SKM-1 treated with dmso at 0.1 percent for 144 hours (cell line): ENCODE measurements around the gene C2orf15.
A peak's percentile ranks its signal among the peaks of the same experiment; 100 is the strongest.
"Not testable (repeated sequence)": the region's sequence is repeated elsewhere in the genome, so short reads cannot be mapped to it uniquely, and the experiment has no call there.

Source experiments
- DNase-seq: peaks from one replicate; lab custom pipeline; 2025; ENCODE audit not compliant: unreplicated experiment; lab: John Stamatoyannopoulos, UW

The C2orf15 gene

GRCh38 chr2:99141110-99142108 lies at the start of gene C2orf15:
Gene C2orf15 (plus strand): TSS chr2:99141707. CDS start chr2:99150559, 8,852 bp downstream.
- DNase-seq: peak; percentile 93

- DNase-seq: no peak
These were observed 44.8 kb upstream of the C2orf15 start for GRCh38 chr2:99096728-99097127.

DNA sequence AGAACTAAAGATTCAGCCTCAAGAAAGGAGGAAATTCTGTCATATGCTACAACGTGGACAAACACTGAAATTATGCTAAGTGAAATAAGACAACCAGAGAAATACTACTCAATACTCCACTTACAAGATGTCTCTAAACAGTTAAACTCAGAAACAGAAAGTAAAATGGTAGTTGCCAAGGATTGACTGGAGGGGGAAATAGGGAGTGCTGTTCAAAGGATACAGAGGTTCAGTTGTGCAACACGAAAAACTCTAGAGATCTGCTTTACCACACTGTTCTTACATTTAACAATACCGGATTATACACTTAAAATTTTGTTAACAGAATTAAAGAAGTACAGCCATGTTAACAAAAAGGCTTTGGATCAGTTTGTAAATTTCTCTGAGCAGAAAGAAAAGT lies 39.8 kb upstream of the C2orf15 start:
- peak; percentile 32 for DNase-seq

- no peak for DNase-seq
These were observed 37.5 kb upstream of the C2orf15 start for GRCh38 chr2:99104006-99104405.

DNA sequence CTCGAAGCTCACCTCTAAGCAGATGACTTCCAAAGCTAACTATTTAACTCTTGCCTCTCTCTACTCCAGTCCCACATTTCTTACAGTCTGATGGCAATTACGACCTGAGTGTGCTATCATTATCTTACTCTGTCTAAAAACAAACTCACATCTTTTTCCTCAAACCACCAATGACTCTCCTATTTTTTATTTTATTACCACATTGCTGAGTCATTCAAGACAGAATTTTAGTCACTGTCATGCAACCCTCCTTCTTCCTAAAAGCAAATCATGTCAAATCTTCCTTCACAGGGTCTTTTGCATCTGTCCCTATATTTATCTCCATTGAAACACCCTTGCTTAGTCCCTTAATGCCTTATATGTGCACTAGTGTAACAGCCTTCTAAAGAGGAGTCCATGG lies 34.6 kb upstream of the C2orf15 start:
- no peak for DNase-seq

- DNase-seq: no peak
These were observed 30.3 kb upstream of the C2orf15 start for GRCh38 chr2:99111236-99111635.

DNA sequence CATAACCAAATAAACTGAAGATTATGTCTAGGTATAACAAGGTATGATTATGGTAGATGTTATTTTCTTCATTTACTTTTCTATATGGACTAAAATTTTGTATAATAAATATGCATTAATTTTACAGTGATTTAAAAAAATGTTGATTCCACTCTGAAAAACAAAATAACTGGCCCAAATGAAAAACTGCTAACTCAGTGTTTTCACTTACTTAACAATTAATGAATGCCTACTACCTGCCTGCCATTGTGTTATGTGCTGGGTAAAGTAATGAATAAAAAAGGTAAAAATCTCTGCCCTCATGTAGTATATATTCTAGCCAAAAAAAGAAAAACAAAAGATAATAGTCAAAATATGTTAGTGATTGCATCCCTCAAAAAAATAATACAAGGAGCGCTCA lies 29.6 kb upstream of the C2orf15 start:
- DNase-seq: no peak

DNA sequence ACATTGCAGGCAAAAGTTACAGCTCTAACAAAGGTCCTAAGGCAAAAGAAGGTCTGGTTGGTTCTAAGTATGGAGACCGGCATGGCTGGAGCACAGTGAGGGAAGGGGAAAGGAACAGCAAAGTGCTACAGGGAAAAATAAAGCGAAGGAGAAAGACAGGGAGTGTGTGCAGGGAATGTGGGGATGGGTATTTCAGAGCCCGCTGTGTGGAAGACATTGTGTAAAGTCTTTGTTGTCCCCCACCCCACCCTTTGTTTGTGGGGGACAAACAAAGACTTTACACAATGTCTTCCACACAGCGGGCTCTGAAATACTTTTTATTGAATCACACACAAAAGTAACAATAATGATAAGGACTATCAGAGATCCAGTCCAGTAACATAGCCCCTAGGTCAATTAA lies 28.9 kb upstream of the C2orf15 start:
- DNase-seq: no peak

DNA sequence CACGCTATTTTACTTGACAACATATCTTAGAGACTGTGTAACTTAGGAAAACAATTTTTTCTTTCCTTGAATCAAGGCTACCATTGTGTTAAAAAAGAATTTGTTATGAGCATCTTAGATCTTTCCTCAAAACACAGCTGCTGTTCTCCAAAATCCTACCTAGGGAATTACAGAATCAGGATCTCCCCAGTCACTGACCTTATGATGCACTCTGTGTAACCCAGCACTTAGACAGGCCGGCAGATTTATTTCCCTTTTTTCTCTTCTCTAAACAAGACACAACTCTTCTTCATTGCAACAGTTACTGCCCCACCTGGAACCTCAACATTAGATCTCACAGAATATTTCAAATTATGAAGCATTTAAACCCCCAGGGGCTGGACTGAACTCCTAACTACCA lies 13.5 kb upstream of the C2orf15 start:
- peak; percentile 19 for DNase-seq

DNA sequence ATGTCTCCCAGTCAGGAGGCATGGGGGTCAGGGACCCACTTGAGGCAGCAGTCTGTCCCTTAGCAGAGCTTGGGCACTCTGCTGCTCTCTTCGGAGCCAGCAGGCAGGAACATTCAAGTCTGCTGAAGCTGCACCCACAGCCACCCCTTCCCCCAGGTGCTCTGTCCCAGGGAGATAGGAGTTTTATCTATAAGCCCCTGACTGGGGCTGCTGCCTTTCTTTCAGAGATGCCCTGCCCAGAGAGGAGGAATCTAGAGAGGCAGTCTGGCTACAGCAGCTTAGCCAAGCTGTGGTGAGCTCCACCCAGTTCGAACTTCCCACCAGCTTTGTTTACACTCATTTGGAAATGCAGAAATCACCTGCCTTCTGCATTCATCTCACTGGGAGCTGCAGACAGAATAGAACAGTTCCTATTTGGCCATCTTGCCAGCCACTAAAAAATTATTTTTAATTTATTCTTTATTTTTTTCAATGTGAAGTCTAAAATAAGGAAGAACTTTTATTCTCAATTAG lies 6.4 kb upstream of the C2orf15 start:
- not testable (repeated sequence) for DNase-seq

DNA sequence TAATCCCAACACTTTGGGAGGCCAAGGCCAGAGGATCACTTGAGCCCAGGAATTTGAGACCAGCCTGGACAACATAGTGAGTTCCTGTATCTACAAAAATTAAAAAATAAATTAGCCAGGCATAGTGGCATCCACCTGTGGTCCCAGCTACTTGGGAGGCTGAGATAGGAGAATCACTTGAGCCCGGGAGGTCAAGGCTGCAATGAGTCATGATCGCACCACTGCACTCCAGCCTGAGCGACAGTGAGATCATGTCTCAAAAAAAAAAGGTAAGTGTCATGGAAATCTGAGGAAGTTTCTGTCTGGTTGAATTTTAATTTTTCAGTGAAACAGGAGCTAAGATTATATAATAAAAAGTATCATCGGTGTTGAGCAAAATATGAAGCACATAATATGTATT lies 2.5 kb upstream of the C2orf15 start:
- DNase-seq: no peak

DNA sequence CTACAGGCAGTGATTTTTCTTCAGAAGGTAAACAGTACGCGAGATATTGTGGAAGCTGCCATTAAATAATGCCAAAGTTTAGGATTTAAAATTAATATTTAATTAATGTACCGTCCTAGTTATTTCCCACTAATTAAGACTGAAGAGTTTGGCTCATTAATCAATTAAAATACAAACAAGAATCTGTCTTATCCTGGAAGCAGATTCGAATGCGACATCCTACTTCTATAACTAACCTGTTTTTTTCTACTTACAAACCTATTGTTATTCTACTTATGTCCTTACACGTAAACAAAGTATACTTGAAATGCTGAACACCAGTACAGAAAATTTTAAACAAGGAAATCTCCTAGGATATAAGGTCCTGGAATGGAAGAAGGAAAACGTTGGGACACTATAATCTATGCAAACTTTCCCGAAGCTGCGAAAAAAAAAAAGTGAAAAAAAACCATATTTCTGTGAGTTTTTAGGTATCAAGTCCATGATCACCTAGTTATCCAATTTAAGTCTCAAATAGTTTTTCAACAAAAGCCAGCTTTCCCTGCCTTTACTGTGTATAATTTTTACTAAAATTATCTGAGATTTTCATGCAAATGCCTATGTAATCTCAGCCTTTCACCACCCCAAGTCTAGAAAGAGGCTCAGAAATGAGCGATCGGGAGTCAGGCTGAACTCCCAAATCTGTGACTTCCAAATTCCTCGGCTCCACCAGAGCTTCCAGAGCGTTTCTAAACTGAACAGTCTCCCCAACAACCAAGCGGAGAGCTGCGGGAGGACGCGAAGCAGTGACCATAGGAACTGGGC lies 1.2 kb upstream of the C2orf15 start:
- no peak for DNase-seq

- peak; percentile 68 for DNase-seq
These were observed 722 bp upstream of the C2orf15 start for GRCh38 chr2:99140860-99141109.

DNA sequence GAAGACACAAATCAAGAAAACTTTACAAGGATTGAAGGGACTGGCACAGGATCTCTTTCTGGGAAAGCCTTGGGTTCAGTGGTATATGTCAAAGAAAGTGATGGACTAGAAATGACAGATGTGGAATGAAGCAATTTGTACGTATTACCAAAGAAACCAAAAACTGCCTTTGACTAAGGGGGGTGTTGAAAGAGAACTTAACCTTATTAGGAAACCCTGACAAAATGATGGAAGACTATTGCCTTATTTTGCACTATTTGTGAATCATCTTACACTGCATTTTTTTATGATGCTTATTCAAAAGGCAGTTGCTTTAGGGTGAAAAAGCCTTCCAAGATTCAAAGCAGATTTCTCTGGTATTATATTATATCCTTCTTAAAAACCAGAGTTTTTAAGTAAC lies 9.2 kb downstream of the C2orf15 start:
- DNase-seq: peak; percentile 27

GRCh38 chr2:99152199-99152895 lies 10.8 kb downstream of the C2orf15 start:
- no peak for DNase-seq

DNA sequence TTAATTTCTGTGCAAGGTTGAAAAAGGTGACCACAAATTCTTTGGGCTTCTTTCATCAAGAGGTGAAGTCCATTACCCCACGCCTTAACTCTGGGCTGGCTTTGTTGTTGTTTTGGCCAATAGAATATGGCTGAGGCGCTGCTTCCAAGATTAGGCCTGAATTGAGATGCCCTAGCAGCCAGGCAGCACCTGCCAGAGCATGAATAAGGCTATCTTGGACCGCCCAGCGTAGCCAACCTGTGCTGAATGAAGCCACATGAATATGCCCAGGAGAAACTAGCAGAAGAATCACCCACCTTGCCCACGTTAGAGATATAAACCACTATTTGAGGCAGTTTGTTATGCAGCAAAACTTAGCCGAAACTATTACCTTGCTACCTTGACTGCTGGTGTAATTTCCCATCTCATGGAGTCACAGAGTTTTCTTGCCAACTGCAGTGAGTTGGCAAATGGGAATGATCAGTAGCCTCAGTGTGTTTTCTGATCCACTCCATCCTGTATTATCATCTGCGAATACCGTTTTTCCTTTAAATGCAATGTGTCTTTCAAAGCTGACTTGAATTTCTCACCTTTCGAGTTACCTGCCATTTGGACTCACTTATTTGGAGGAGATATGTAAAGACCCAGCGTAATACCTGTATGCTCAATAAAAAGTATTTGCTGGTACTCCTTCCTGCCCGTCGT lies 12.6 kb downstream of the C2orf15 start:
- DNase-seq: no peak

- peak; percentile 65 for DNase-seq
These were observed 13.4 kb downstream of the C2orf15 start, which contains the start of the genes LIPT1 and TSGA10 for GRCh38 chr2:99154643-99155536. Gene LIPT1 (plus strand): TSS chr2:99154967. CDS start chr2:99161958, 6,991 bp downstream. Gene TSGA10 (minus strand): TSS chr2:99154942. CDS start chr2:99109439, 45,503 bp downstream.

GRCh38 chr2:99156891-99157290 lies 15.4 kb downstream of the C2orf15 start:
- no peak for DNase-seq

DNA sequence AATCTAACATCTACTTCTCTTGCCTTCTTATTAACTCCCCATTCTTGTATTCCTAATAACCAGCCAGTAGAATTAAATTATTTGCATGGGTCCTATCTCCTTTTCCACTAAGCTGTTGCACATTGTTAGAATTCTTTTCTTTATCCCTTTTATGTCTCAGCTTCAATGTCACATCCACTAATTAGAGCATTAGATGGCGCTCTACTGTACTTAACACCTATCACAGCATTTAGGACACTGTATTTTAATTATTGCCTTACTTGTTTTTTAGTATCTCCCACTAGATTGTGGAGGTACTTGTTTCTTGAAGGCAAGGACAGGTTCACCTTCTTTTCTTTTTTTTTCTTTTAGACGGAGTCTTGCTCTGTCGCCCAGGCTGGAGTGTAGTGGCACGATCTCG lies 17.1 kb downstream of the C2orf15 start:
- no peak for DNase-seq

- no peak for DNase-seq
These were observed 18.1 kb downstream of the C2orf15 start for GRCh38 chr2:99159594-99159993.
